DND-41 (cell line): ENCODE results near the gene NDUFAF4.

Experiments used
- CTCF ChIP-seq: IDR thresholded peaks from 2 replicates; pipeline ENCODE4 v1.5.1; 2012; ENCODE audit warnings: borderline replicate concordance, low read length, moderate library complexity, mild to moderate bottlenecking; ENCODE audit not compliant: poor library complexity, severe bottlenecking; ENCODE audit errors: extremely low read depth
- EZH2 ChIP-seq: IDR thresholded peaks from 3 replicates; pipeline ENCODE4 v1.6.1; 2012; ENCODE audit warnings: borderline replicate concordance, low read depth, mild to moderate bottlenecking, moderate library complexity, low read length, inconsistent platforms; ENCODE audit not compliant: severe bottlenecking

- TF ChIP-seq CTCF (no peak), EZH2 (no peak)
These were observed 20.7 kb downstream of the NDUFAF4 start for GRCh38 chr6:96876886-96877545.
